ENCODE results near the gene ANTXR2. TPM values are rescaled to one million over a fixed set of nuclear protein-coding genes. Genes with fewer than 3 reads are reported as not detected.
A peak's percentile ranks its signal among the peaks of the same experiment; 100 is the strongest.

Gene ANTXR2
- polyA plus RNA-seq, 1 donor from 2014 or later = 67.8 TPM

GRCh38 chr4:79983431-79983830, 89.6 kb downstream of the ANTXR2 start:
- Mint-ChIP-seq H3K4me1 (peaks cover 2 to 6% (median 6%) of the 10 kb centered on the region in 3 donors), H3K4me3 (no peak overlapping the region), H3K36me3 (peaks cover 7% of the 10 kb centered on the region)

DNA sequence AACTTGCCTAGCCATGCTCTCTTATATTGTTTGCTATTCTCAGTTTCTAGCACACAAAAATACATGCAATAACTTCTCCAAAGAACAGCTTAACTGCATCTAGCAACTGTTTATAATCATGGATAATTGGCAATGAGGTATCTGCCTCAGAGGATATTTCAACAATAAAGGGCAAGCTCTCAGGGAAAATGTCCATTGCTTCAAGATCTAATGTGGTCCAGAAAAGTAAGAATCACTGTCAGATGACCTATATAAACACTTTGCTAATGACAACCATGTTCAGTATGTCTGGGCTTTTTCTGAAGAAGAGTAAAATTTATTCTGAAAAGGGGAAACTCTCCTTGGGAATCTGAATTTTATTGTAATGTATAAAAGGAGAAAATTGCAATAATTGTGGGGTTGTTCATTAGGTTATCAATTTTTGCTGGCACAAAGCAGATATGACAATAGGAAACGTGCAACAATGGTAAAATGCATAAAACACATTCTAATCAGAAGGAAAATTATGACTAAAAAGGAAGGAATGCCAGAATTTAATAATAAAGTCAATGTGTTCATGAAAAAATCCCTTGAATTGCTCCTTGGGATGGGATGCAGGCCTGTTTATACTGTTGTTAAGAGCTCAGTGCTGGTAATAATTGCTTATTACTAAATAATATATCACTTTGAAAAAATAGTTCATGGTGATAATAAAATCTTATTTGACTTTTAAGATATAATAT, 90.3 kb downstream of the ANTXR2 start:
- H3K36me3 Mint-ChIP-seq = peaks cover 7% of the 10 kb centered on the region
- H3K27ac Mint-ChIP-seq = no peak overlapping the region
- H3K9me3 Mint-ChIP-seq = no peaks in the 10 kb centered on the region
- peaks cover 0 to 4% (median 3%) of the 10 kb centered on the region in 3 donors for H3K4me1 Mint-ChIP-seq
- H3K4me3 Mint-ChIP-seq = no peak overlapping the region
- H3K27me3 Mint-ChIP-seq = no peaks in the 10 kb centered on the region

More at GRCh38 chr4:79983431-79983830, 89.6 kb downstream of the ANTXR2 start:
- H3K27ac Mint-ChIP-seq = no peak overlapping the region
- H3K27me3 Mint-ChIP-seq = no peaks in the 10 kb centered on the region
- H3K9me3 Mint-ChIP-seq = no peaks in the 10 kb centered on the region

DNA sequence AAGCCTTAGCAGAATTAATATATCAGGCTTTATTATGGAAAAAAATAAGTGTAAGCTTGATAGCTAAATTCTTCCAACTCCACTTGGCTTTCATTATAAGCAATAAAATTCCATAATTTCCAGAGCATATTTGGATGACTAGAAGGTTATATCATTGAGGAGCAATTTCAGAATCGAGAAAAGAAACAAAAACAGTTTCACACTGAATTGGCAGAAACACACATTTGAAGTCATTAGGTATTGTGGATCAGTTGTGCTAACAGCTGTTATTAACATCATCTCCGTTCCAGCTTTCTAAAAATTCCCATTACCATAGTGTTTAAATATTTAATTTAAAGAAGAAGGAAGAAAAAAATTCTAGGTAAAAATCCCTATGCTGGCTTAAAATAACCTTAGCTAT, 92.6 kb downstream of the ANTXR2 start:
- no peaks in the 10 kb centered on the region for H3K27me3 Mint-ChIP-seq
- peaks cover 12% of the 10 kb centered on the region for H3K36me3 Mint-ChIP-seq

DNA sequence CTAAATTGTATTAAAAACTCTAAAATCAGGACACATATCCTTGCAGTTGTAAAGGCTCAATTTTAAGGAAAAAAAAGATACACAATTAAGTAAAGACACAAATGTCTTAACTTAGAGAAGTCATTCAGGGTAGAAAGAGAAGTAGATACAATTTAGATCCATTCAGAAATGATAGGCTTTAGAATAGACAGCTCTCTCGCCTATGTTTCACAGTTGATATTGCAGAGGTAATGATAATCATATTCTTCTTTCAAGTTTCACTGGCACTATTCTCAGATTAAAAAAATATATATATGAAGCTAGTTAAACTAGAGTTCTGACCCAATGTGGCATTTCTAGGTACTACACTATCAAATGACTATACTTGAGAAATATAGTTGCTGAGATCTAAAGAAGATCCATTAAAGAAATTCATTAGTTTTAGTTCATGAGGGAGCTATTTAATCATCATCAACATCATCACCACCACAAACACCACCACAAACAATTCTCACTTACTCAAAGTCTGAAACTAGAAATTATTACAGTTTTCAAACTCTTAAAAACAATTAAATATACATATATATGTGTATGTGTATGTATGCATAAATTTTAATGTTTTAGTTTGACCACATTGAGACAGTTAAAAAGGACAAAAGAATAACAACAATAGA, 93.1 kb downstream of the ANTXR2 start:
- H3K4me1 Mint-ChIP-seq = peaks cover 0 to 2% (median 1%) of the 10 kb centered on the region in 3 donors
- no peaks in the 10 kb centered on the region for H3K27me3 Mint-ChIP-seq
- peaks cover 0 to 1% (median 0%) of the 10 kb centered on the region in 3 donors for H3K9me3 Mint-ChIP-seq
- H3K36me3 Mint-ChIP-seq = peaks cover 14% of the 10 kb centered on the region
- H3K27ac Mint-ChIP-seq = no peak overlapping the region
- no peak overlapping the region for H3K4me3 Mint-ChIP-seq

More for the DNA sequence above, 92.6 kb downstream of the ANTXR2 start:
- H3K27ac Mint-ChIP-seq = no peak overlapping the region
- no peak overlapping the region for H3K4me3 Mint-ChIP-seq
- H3K9me3 Mint-ChIP-seq = peaks cover 0 to 1% (median 0%) of the 10 kb centered on the region in 3 donors
- H3K4me1 Mint-ChIP-seq = peaks cover 0 to 2% (median under 1%) of the 10 kb centered on the region in 3 donors

GRCh38 chr4:79977131-79977840, 95.7 kb downstream of the ANTXR2 start:
- H3K4me1 Mint-ChIP-seq = peaks cover 0 to 2% (median 1%) of the 10 kb centered on the region in 3 donors
- H3K27me3 Mint-ChIP-seq = no peaks in the 10 kb centered on the region
- no peak overlapping the region for H3K4me3 Mint-ChIP-seq
- H3K36me3 Mint-ChIP-seq = peaks cover 23% of the 10 kb centered on the region
- peaks cover 0 to 3% (median 0%) of the 10 kb centered on the region in 3 donors for H3K9me3 Mint-ChIP-seq
- peak overlapping the region in 1 of 3 donors; percentile 47 for H3K27ac Mint-ChIP-seq

DNA sequence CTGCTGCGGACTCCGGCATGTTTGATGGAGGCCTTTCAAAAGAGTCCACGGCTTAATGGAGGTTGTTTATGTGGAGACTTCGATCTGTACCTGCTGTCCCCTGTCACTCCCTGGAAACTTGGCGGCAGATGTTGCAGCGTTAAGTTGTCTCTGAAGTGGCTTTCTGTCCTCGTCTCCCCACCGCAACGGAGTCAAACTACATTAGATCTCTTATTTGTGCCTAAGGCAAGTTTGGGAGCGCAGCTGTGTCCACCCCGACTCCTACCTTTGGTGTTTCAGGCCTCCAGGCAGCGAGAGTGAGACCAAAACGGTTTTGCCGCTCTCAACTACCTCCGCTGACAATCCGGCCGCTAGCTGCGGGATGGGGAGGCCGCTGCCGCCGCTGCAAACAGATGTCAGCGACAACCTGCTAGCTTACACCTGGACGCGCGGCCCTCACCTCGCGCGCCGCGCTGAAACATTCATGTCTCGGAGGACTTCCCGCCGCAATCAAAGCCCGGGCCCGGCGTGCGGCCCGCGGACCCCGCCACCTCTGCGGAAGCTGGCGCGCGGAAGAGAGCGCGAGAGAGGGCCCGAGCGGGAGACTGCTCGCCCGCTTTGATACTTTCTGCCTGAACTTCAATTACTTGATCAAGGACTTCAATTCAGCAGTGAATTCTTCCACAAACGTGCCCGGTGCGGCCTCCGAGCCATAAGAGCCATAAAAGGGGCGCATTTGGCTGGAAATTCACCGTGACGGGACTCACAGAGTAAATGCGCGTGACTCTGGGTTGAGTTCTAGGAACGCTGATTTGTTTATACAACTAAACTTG, 108.4 kb downstream of the ANTXR2 start:
- H3K9me3 Mint-ChIP-seq = no peaks in the 10 kb centered on the region
- no peak overlapping the region for H3K27ac Mint-ChIP-seq
- H3K27me3 Mint-ChIP-seq = no peaks in the 10 kb centered on the region
- H3K4me3 Mint-ChIP-seq = no peak overlapping the region
- no peaks in the 10 kb centered on the region for H3K4me1 Mint-ChIP-seq
- peaks cover 11% of the 10 kb centered on the region for H3K36me3 Mint-ChIP-seq

DNA sequence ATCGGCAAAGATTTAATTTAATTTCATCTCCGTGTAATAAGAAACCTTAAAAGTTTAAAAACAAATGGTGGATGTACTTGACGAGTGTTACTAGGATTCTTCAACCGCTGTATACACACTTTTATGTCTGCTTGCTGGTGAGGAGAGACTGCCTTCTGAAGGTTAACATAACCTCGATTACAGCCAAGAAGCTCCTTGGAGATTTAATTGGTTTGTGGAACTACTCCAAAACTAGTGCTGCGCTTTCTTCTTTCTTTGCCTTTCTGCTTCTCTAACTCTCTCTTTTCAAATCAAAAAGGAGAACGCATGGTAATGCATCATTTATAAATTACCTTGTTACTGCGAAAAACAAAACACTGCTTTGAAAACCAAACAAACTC, 109.0 kb downstream of the ANTXR2 start:
- H3K4me3 Mint-ChIP-seq = no peak overlapping the region
- peaks cover 11% of the 10 kb centered on the region for H3K36me3 Mint-ChIP-seq
- no peaks in the 10 kb centered on the region for H3K4me1 Mint-ChIP-seq
- no peaks in the 10 kb centered on the region for H3K9me3 Mint-ChIP-seq
- no peak overlapping the region for H3K27ac Mint-ChIP-seq
- no peaks in the 10 kb centered on the region for H3K27me3 Mint-ChIP-seq

DNA sequence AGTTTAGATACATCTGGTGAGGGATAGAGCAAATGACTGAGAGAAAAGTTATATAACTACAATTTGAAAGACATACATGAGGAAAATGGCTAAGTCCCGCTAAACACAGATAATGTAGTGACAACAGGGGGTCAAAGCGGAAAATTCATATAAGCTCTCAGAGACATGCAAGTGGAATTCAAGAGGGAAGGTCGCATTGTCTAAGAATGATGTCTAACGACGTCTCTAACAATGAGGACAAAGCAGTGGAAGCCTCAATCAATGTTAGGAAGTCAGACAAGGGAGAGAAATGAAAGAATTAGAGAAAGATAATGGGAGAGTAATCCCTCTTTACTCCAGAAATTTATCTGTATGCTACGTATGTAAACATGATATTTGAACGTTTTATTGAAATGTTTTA, 113.4 kb downstream of the ANTXR2 start:
- H3K4me3 Mint-ChIP-seq = no peak overlapping the region
- H3K4me1 Mint-ChIP-seq = no peaks in the 10 kb centered on the region
- H3K36me3 Mint-ChIP-seq = peaks cover 9% of the 10 kb centered on the region
- no peaks in the 10 kb centered on the region for H3K9me3 Mint-ChIP-seq
- no peaks in the 10 kb centered on the region for H3K27me3 Mint-ChIP-seq
- H3K27ac Mint-ChIP-seq = no peak overlapping the region

- Mint-ChIP-seq H3K9me3 (no peaks in the 10 kb centered on the region), H3K4me1 (no peaks in the 10 kb centered on the region), H3K36me3 (peaks cover 7% of the 10 kb centered on the region), H3K27me3 (no peaks in the 10 kb centered on the region), H3K27ac (no peak overlapping the region), H3K4me3 (peak overlapping the region in 1 of 4 donors; percentile 11)
Observed at GRCh38 chr4:79958466-79959264, 114.4 kb downstream of the ANTXR2 start.

- H3K36me3 Mint-ChIP-seq = peaks cover 16% of the 10 kb centered on the region
- H3K27ac Mint-ChIP-seq = no peak overlapping the region
- peaks cover 0 to 4% (median 0%) of the 10 kb centered on the region in 3 donors for H3K9me3 Mint-ChIP-seq
- no peak overlapping the region for H3K4me3 Mint-ChIP-seq
- peaks cover 4 to 5% (median 4%) of the 10 kb centered on the region in 3 donors for H3K4me1 Mint-ChIP-seq
- H3K27me3 Mint-ChIP-seq = no peaks in the 10 kb centered on the region
Observed at GRCh38 chr4:79949178-79949577, 123.9 kb downstream of the ANTXR2 start.

GRCh38 chr4:79948739-79949138, 124.3 kb downstream of the ANTXR2 start:
- Mint-ChIP-seq H3K27ac (no peak overlapping the region), H3K4me1 (peaks cover 4 to 5% (median 4%) of the 10 kb centered on the region in 3 donors), H3K27me3 (no peaks in the 10 kb centered on the region), H3K9me3 (peaks cover 0 to 4% (median 0%) of the 10 kb centered on the region in 3 donors), H3K4me3 (no peak overlapping the region), H3K36me3 (peaks cover 16% of the 10 kb centered on the region)

- Mint-ChIP-seq H3K27me3 (no peaks in the 10 kb centered on the region), H3K4me1 (peaks cover 4 to 5% (median 4%) of the 10 kb centered on the region in 3 donors), H3K27ac (no peak overlapping the region), H3K4me3 (no peak overlapping the region), H3K36me3 (peaks cover 16% of the 10 kb centered on the region), H3K9me3 (peaks cover 0 to 4% (median 0%) of the 10 kb centered on the region in 3 donors)
Observed at GRCh38 chr4:79948261-79948660, 124.8 kb downstream of the ANTXR2 start.

- peaks cover 4 to 5% (median 4%) of the 10 kb centered on the region in 3 donors for H3K4me1 Mint-ChIP-seq
- H3K27me3 Mint-ChIP-seq = no peaks in the 10 kb centered on the region
- peaks cover 0 to 4% (median 0%) of the 10 kb centered on the region in 3 donors for H3K9me3 Mint-ChIP-seq
- H3K27ac Mint-ChIP-seq = no peak overlapping the region
- H3K4me3 Mint-ChIP-seq = no peak overlapping the region
- peaks cover 16% of the 10 kb centered on the region for H3K36me3 Mint-ChIP-seq
Observed at GRCh38 chr4:79947386-79947785, 125.6 kb downstream of the ANTXR2 start.

- H3K9me3 Mint-ChIP-seq = no peaks in the 10 kb centered on the region
- H3K27ac Mint-ChIP-seq = no peak overlapping the region
- no peak overlapping the region for H3K4me3 Mint-ChIP-seq
- H3K27me3 Mint-ChIP-seq = no peaks in the 10 kb centered on the region
- peaks cover 1 to 4% (median 3%) of the 10 kb centered on the region in 3 donors for H3K4me1 Mint-ChIP-seq
- H3K36me3 Mint-ChIP-seq = peaks cover 9% of the 10 kb centered on the region
Observed at GRCh38 chr4:79935274-79935673, 137.8 kb downstream of the ANTXR2 start.
